NCI-H82 (cell line): Measurements from ENCODE around the gene DGCR8.
A peak's percentile ranks its signal among the peaks of the same experiment; 100 is the strongest.
"Not testable (repeated sequence)": the region's sequence is repeated elsewhere in the genome, so short reads cannot be mapped to it uniquely, and the experiment has no call there.

ENCODE experiments used
- DNase-seq: peaks from one replicate; lab custom pipeline; 2025; lab: John Stamatoyannopoulos, UW

DGCR8 gene

DNA sequence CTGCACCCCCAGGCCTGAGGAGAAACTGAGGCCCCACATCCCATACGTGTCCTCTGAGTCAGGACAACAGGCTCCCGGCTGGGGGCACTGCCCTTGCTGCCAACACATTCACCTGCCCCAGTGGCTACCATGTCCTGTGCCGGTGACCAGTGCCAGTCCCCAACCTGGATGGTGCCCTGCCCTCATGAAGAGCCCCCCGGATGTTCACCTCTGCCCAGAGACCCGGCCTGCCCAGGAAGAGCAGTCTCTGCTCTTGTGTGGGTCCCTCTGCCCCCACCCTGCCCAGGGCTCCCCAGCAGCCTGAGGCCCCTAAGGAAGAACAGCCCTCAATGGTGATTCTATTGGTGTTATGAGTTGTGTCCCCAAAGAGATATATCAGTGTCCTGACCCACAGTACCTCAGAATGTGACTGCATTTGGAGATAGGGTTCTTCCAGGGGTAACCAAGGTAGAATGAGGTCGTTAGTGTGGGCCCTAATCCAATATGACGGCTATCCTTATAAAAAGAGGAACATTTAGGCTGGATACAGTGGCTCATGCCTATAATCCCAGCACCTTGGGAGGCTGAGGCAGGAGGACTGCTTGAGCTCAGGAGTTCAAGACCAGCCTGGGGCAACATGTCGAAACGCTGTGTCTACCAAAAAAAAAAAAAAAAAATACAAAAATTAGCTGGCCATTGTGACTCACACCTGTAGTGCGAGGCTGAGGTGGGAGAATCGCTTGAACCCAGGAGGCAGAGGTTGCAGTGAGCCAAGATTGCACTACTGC is 13.2 kb upstream of the DGCR8 start:
- DNase-seq, result no peak

DNA sequence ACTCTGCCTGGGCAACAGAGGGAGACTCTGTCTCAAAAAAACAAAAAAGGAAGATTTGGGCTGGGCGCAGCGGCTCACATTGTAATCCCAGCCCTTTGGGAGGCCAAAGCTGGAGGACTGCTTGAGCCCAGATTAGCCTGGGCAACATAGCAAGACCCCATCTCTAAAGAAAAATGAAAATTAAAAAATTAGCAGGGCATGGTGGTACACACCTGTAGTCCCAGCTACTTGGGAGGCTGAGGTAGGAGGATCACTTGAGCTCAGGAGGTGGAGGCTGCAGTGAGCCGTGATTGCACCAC is 12.7 kb upstream of the DGCR8 start:
- DNase-seq, result not testable (repeated sequence)

DNA sequence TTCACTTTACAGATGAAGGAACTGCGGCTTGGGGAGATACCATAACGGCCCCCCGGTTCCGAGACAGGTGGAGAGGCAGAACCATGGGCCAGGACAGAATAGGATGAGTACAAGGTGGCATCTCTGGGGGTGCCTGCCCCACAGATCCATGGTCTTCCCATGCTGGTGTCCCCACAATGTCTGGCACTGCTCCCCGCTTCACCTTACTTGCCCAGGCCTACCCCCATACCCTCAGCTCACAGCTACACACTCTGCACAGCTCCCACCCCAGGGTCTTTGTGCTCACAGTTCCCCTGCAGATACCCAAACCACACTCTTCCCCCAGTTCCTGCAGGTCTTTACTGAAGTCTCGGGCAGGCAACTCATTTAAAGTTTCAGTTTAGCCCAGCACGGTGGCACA is 11.4 kb upstream of the DGCR8 start:
- no peak for DNase-seq

DNA sequence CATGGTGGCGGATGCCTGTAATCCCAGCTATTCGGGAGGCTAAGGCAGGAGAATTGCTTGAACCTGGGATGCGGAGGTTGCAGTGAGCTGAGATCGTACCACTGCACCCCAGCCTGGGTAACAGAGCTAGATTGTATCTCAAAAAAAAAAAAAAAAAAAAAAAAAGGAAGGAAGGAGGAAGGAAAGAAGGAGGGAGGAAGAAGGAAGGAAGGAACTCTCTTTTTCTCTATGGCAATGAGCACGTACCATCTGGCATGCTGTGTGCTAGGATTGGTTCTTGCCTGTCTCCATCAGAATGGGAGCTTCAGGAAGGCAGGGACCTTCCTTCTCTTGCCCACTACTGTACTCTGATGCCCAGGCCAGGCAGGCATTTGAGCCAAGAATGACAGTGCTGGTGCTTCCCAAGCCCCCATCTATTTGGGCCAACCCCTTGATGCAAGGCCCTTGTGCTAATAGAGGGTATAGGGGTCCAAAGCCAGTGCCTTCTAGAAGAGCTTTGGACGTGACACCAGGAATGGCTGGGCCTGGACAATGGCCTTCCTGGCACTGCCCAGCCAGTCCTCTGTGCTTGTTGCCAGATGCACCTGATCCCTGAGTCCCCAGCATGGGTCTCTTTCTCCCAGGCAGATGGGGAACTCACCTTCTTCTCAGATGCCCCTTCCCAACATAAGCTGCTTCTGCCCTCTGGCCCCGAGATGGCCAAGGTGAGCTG is 10.6 kb upstream of the DGCR8 start:
- no peak for DNase-seq

DNA sequence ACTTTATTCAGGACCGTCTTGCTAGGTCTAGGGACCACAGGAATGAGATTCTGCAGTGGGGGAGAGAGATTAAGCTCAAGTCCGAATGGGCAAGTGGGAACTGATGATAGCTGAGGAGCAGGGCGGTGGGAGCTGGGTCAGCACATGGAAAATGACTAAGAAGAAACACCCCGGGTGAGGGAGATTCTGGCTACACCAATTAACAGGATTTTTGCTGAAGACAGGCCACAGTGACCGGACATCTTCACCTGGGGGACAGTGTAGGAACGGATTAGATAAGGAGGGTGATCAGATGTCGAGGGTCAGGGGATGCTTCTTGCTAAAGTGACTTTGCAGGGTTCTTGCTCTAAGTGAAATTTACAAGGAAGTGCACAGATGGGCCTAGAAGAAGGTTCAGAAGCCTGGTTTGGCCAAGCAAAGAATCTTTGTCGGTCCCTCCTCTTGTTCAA is 8.5 kb upstream of the DGCR8 start:
- DNase-seq, result no peak

DNA sequence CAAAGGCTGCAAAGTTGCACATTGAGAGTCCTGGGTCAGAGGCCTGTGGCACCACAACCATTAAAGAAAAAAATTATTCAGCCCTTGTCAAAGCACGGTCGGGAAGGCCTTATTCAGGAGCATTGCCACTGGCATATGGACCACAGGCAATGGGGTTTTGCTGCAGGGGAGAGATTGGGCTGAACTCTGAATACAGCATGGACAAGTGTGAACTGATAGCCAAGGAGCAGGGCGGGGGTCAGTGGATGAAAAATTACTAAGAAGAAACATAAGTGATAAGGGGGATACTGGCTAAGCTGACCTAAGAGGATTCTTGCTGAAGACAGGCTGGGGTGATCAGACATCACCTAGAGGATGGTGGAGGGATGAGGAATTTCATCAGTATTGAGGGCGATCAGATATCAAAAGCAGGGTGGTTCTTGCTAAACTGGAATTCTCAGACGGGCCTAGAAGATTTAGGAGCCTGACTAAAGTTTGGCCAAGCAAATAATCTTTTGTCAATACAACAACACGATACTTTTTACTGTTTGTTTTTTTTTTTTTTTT is 3.3 kb upstream of the DGCR8 start:
- DNase-seq, result peak; percentile 3

DNA sequence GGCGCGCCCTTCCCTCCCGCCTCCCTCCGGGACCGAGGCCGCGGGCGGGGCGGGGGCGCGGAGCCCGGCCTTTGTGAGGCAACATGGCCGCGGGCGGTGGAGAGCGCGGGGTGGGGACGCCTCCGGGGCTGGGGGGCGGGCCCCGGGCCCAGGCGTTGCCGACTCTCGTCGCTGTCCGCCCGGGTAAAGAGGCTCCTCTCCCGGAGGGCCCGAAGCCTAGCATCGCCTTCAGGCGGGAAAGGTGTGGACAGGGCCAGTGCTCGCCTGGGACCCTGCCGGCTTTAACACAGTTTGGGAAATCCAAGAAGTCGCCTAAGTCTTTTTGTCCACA is 369 bp downstream of the DGCR8 start:
- peak; percentile 58 for DNase-seq

DNA sequence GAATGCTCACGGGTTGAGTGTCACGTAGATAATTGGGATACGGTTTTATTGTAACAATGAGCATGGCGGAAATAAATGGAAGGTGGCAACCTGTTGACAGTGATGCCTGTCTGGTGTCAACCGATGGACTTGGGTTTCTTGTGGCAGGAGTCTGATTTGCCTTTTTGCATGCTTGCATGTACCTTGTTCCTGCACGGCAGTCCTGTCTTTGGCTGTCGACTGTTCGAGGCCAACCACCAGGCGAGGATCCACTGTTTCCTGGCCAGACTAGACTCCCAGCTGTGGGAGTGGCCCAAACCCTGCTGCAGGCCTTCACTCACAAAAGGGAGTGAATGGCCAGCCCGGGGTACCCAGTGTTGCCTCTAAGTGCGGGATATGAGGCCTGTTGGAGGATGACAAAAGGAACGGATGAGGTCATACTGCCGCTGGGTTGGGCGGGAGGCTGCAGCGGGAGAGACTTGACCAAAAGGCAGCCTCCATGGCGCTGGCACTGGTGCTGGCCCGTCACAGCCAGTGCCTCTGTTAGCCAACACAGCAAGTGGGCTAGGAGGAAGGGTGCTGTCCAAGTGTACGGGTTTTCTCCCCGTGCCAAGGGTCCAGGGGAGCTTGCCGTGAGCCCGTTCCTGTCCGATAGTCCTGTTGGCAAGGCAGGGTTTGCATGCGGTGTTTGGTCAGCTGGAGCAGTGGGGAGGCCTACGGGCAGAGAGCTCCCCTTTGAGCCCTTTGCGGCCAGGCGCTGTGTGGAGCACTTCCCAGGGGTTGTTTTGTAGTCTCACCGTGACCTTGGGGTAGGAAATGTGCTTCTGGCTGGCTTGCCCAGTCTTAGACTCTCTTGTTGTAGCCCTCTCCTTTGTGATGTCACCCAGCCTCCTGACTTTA is 974 bp downstream of the DGCR8 start:
- DNase-seq, result peak; percentile 31

DNA sequence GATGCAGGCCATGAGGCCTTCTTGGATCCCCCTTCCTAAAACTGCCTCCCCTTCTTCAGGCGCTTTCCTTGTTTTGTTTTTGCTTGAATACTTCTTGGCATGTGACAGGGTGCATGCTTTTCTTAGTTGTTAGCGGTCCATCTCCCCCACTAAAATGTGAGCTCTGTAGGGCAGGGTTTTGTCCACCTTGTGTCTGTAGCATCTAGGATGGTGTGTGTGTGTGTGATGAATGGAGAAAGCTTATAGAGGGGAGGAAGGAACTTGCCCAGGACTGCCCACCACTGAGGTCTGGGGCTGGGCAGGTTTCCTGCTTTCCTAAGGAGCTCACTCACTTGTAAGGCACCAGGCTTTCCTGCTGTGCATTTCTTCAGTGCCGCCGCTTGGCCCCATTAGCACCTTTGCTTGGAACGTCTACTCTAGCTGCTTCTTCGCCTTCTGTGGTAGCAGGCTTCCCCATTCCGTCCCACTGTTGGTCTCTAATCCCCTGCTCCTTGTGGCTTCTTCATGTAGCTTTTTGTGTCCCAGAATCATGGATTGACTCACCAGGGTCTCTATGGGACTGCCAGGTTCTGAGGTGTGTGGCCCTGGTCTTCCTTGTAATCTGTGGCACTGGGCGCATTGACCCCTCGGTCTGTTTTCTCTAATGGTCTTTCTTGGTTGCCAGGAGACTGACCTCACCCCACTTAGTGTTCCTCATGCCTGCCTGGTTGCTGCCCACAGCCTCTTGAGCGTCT is 3.3 kb downstream of the DGCR8 start:
- no peak for DNase-seq

DNA sequence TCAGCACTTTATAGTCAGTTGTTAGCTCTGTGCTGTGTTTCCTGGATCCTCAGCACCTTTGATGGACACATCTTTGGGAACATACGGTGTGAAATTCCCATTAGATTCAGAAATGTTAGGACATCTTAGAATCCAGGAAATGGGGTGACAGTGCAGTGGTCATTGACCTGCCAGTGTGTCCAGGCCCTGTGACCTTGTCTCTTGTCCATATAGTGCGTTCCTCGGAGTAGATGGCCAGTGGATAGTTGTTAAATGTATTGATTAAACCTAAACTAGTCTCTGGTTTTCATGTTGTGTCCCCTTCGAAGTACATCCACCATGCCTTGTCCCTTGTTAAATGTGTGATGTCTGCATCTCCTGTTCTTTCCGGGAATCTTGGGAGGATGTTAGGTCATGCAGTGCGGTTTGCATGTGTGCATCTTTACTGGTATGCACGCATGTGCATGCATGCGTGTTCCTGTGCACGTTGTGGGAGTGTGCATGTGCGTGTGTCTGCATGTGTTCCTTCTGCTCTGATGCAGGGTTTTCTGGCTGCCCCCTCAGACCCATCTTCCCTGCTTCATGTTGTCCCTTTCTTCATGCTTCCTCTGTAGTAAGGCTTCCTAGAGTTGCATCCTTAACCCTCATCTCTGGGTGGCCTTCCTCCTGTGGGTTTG is 4.0 kb downstream of the DGCR8 start:
- DNase-seq, result no peak

DNA sequence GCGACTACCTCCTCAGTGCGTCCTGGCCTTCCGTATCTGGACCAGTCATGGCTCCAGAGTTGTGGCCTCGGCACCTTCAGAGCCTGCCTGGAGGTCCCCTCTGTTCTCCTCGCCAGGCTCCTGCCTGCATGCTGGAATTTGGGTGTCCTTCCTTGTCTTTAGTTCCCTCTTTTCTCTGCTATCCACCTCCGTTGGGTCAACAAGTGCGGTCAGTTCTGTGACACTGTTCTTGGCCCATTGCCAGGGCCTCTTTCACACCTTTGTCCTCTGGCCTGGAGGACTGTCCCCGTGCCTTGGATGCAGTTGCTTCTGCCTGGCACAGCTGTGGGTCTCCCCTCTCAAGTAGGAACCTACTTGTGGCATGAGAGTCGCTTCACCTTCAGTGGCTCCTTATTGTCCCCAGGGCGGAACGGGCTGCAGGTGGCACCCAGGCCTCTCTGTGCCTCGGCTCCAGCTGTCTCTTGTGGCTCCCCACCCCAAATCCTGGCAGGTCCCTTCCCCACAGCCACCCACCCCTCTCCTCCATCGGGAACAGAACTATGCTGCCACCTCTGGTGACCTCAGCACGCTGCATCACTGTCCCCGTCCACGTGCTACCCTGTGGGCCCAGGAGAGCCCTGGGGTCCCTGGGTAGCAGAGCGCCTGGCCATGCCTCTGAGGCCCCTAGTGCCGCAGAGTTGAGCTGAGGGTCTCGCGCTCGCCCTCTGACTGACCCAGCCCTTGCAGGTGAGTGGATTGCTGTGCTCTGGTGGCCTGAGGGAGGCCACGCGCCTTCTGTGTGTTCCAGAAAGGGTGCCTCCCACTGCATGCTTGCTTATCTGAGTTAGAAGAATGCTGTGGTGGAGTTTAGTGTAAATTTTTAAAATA is 4.7 kb downstream of the DGCR8 start:
- peak; percentile 81 for DNase-seq

DNA sequence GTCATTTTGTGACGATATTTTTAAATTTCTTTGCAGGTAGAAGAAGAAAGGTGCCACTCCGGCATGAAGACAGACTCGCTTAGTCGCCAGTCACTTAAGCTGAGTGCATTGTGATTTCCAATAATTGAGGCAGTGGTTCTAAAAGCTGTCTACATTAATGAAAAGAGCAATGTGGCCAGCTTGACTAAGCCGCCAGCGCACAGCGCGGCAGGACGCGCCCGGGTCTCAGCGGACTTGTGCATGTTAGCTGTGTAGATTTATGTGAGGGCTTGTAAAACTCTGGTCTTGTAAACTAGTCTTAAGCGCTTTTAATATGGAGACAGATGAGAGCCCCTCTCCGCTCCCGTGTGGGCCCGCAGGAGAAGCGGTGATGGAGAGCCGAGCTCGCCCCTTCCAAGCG is 5.6 kb downstream of the DGCR8 start:
- DNase-seq, result no peak

DNA sequence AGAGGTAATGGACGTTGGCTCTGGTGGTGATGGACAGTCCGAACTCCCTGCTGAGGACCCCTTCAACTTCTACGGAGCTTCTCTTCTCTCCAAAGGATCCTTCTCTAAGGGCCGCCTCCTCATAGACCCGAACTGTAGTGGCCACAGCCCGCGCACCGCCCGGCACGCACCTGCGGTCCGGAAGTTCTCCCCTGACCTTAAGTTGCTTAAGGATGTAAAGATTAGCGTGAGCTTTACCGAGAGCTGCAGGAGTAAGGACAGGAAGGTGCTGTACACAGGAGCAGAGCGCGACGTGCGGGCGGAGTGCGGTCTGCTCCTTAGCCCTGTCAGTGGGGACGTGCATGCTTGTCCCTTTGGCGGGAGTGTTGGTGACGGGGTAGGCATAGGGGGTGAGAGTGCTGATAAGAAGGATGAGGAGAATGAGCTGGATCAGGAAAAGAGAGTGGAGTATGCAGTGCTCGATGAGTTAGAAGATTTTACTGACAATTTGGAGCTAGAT is 6.1 kb downstream of the DGCR8 start:
- no peak for DNase-seq

DNA sequence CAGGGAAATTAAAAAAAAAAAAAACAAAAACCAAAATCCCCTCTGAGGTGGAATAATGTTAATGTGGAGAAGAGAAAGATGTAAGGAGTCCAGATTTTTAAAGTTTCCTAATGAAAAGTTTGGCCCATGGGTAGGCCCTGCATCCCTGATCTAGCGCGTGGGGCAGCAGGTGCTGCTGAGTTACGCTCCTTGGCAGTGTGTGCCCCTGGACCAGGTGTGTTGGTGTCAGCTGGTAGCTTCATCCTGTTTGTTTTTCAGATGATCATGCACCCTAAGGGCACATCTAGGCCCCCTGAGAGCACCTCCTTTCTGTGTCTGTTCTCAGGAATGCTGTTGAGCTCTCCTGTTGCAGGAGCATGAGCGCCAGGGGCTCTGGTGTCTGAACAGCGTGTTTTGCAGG is 6.7 kb downstream of the DGCR8 start:
- no peak for DNase-seq

DNA sequence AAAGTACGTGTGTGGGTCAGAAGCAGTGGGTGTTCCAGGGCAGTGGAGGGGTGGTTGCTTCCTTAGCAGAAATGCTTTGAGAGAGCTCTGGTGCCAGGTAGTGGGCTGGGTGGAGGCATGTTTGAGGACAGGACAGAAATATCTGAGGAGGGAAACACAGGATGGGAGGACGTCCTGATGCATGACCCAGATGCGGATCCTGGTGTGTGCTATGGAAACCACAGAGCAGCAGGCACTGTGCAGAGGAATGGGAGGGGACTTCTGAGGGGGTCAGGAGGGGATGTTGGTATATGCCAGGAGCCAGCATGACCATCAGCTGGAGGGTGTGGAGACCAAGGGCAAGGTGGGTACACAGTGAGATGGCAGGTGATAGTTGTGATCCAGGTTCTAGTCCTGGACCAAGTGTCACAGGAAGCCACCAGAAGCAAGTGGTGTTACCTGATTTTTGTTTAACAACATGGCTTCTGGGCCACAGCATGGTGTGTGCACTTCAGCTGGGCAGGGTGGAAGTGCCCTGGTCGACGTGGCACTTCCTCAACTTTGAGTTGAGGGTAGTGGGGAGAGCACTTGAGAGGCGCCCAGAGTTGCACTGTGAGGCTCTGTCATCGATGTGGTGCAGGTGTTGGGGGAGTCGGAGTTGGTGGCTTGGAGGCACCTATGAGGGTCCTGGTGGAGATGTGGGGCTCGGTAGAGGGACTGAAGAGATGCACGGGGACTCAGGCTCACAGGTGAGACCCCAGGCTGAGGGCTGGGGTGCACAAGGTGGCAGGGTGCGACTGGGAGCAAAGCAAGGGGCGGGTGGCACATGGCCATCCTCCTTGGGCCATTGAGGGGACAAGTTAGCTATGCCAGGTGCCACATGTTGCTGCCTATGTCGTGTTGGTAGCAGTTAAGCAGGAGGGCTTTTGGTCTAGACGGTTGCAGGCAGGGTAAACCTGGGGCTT is 7.5 kb downstream of the DGCR8 start:
- no peak for DNase-seq

DNA sequence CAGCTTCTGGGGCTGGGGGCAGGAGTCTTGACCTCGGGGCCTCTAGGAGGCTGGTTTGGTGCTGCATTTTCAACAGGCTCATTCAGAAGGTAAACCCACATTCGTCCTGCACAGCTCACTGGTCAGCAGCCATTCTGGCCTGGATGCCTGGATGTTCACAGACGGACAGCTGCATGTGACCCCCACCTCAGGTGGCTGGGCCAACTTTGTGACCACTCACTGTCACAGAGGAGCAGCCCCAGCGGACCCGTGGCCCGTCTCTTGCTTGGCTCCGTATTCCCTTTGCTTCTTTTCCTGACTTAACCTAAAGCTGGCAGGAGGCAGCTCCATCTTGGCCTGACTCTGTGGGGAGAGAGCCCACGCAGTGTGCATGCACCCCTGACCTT is 8.2 kb downstream of the DGCR8 start:
- DNase-seq, result no peak

DNA sequence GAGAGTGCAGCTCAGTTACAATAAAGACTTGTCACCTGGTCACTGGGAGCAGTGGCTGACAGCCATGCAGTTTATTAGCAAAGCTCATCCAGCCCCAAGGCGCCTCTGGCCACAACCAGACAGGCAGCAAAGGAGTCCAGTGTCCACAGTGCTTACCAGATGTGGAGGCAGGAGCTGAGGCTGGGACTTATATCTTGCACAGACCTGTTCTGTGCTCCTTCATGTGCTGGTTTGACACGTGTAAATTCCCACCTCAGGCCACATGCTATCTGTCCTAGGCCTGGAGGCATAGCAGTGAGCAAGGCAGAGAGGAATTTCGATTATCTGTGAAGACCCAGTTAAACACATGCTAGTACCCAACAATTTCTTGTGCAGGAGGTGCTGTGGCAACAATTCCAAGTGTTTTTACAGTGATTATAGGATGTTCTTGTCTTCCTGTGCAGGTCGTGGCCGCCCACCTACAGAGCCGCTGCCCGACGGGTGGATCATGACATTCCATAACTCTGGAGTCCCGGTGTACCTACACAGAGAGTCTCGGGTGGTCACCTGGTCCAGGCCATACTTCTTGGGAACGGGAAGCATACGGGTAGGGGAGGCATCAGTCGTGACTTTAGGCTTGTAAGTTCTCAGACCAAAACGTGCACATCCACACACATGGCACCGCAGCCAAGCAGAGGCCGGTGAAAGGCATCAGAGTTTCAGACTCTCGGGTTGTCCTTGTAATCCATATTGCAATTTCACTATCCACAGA is 9.4 kb downstream of the DGCR8 start:
- no peak for DNase-seq

DNA sequence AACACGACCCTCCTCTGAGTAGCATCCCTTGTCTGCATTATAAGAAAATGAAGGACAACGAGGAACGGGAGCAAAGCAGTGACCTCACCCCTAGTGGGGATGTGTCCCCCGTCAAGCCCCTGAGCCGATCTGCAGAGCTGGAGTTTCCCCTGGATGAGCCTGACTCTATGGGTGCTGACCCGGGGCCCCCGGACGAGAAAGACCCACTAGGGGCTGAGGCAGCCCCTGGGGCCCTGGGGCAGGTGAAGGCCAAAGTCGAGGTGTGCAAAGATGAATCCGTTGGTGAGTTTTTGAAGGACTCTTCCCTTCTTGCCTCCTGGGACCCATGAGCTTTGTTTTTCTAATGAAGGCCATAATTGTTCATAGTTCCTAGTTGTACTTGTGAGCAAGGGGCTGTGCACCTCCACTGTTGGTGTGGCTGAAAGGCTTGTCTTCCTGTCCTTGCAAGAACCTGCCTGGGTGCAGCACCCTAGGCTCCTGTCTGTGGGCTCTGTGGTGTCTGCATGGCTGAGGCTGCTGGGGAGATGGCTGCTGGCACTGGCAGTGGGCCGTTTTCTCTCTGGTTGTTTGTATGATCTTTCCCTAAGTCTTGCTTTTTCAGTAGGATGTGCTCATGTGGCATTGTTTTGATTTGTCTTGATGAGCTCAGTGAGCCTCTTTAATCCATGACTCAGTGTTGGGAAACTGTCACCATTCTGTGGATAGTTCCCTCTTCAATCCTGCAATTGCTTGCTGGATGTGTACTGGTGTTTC is 10.1 kb downstream of the DGCR8 start:
- no peak for DNase-seq
